ENCODE results near the gene SLITRK6.
"Not testable (repeated sequence)": the region's sequence is repeated elsewhere in the genome, so short reads cannot be mapped to it uniquely, and the experiment has no call there.

SLITRK6 gene

GRCh38 chr13:85797311-85797710 is 1.9 kb downstream of the SLITRK6 start:
- no peak overlapping the region for H3K4me3 ChIP-seq (ENCODE audit: low read length)

GRCh38 chr13:85785205-85785604 is 14.0 kb downstream of the SLITRK6 start:
- no peak overlapping the region for H3K4me3 ChIP-seq (ENCODE audit: low read length)
- no peak for DNase-seq (ENCODE audit: low read depth)

More at GRCh38 chr13:85797311-85797710, 1.9 kb downstream of the SLITRK6 start:
- TF ChIP-seq, protein P1, sequence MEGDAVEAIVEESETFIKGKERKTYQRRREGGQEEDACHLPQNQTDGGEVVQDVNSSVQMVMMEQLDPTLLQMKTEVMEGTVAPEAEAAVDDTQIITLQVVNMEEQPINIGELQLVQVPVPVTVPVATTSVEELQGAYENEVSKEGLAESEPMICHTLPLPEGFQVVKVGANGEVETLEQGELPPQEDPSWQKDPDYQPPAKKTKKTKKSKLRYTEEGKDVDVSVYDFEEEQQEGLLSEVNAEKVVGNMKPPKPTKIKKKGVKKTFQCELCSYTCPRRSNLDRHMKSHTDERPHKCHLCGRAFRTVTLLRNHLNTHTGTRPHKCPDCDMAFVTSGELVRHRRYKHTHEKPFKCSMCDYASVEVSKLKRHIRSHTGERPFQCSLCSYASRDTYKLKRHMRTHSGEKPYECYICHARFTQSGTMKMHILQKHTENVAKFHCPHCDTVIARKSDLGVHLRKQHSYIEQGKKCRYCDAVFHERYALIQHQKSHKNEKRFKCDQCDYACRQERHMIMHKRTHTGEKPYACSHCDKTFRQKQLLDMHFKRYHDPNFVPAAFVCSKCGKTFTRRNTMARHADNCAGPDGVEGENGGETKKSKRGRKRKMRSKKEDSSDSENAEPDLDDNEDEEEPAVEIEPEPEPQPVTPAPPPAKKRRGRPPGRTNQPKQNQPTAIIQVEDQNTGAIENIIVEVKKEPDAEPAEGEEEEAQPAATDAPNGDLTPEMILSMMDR (conservative IDR thresholded peaks at IDR 0.05; ENCODE audit: low read depth, low read length) = no peak
- no peak for DNase-seq (ENCODE audit: low read depth)

GRCh38 chr13:85772367-85772766 is 26.9 kb downstream of the SLITRK6 start:
- TF ChIP-seq, protein P1 (conservative IDR thresholded peaks at IDR 0.05; ENCODE audit: low read depth, low read length) = no peak
- H3K4me3 ChIP-seq (ENCODE audit: low read length) = no peak overlapping the region
- DNase-seq (ENCODE audit: low read depth) = no peak

More at GRCh38 chr13:85785205-85785604, 14.0 kb downstream of the SLITRK6 start:
- TF ChIP-seq, protein P1 (conservative IDR thresholded peaks at IDR 0.05; ENCODE audit: low read depth, low read length) = no peak

DNA sequence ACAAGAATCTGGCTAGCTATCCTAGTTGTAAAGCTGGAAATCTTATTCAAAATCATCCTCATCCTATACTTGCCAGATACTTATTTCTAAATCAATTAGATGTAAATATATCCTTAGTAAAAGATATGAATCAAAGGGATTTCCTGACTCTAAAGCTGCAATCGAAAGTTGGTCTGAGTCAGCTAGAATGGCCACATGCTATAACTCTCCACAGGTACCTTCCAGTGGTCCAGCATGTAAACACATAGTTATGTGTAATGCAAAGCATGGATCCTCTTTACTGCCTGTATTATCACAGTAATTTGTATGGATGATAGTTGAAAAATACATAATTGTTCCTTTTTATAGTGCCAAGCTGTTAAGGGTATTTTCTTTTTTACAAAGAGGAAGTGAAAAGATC is 27.4 kb downstream of the SLITRK6 start:
- TF ChIP-seq, protein P1 (conservative IDR thresholded peaks at IDR 0.05; ENCODE audit: low read depth, low read length) = no peak
- no peak for DNase-seq (ENCODE audit: low read depth)

DNA sequence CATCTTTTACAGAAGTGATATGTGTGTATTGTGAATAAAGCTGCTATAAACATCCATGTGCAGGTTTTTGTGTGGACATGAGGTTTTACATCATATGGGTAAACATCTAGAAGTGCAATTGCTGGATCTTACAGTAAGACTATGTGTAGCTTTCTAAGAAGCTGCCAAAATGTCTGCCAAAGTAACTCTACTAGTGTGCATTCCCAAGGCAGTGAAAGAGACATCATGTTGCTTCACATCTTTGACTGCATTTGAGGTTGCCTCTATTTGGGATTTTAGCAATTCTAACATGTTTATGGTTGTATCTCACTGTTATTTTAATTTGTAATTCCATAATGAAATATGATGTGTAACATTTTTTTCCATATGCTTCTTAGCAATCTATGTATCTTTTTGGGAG is 30.3 kb downstream of the SLITRK6 start:
- no peak overlapping the region for H3K4me3 ChIP-seq (ENCODE audit: low read length)
- TF ChIP-seq, protein P1 (conservative IDR thresholded peaks at IDR 0.05; ENCODE audit: low read depth, low read length) = no peak
- DNase-seq (ENCODE audit: low read depth) = no peak

More for the DNA sequence above, 27.4 kb downstream of the SLITRK6 start:
- no peak overlapping the region for H3K4me3 ChIP-seq (ENCODE audit: low read length)

GRCh38 chr13:85755123-85755522 is 44.1 kb downstream of the SLITRK6 start:
- TF ChIP-seq, protein P1 (conservative IDR thresholded peaks at IDR 0.05; ENCODE audit: low read depth, low read length) = no peak
- no peak for DNase-seq (ENCODE audit: low read depth)
- H3K4me3 ChIP-seq (ENCODE audit: low read length) = no peak overlapping the region

DNA sequence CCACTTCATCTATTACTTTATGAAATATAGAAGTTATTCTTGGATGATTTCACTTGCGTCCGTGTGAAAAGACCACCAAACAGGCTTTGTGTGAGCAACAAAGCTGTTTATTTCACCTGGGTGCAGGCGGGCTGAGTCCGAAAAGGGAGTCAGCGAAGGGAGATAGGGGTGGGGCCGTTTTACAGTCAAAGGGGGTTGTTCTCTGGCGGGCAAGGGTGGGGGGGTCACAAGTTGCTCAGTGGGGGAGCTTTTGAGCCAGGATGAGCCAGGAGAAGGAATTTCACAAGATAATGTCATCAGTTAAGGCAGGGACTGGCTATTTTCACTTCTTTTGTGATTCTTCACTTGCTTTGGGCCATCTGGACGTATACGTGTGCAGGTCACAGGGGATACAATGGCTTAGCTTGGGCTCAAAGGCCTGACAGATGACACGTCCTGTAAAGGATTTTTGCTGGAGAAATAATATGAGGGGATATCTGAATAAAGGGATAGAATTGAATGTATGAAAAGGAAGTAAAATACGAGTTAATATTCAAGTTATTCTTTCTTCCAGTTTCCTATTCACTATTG is 55.9 kb downstream of the SLITRK6 start:
- H3K4me3 ChIP-seq (ENCODE audit: low read length); DNase-seq (ENCODE audit: low read depth): not testable (repeated sequence)

All from retinal pigment epithelial cell (primary cell).